HCT116 (cell line): ENCODE measurements around the gene GPR150. TPM values are rescaled to one million over a fixed set of nuclear protein-coding genes. Genes with fewer than 3 reads are reported as not detected.

Experiments
- ATAC-seq: fragments of 200-7000 bp; cut with Tn5 transposase; 2 replicates; pipeline ENCODE4 v1.9.1; 2020; ENCODE audit warnings: mild to moderate bottlenecking, moderate library complexity
- BruUV-seq: library from RNA; stranded (reverse); fragments of 400-500 nt; replicated peaks from 2 replicates; lab custom pipeline; 2021; lab: Mats Ljungman, UMichigan
- CTCF ChIA-PET: fragments of 300-600 bp; sonication (Branson Sonifier 250); formaldehyde crosslinking; loops from one replicate; lab custom pipeline; 2021; ENCODE audit warnings: antibody characterized with exemption; lab: Charles Lee
- POLR2A ChIA-PET: fragments of 300-600, 350-600 bp; sonication (Branson Sonifier 250); formaldehyde crosslinking; loops from one replicate; lab custom pipeline; 2021; ENCODE audit warnings: antibody characterized with exemption; lab: Charles Lee
- RAD21 ChIA-PET, 2 experiments: fragments of 300-600 bp; sonication (Branson Sonifier 250); formaldehyde crosslinking; loops; one replicate each; lab custom pipeline; 2023; ENCODE audit warnings: low total read pairs in 2 of 2; ENCODE audit not compliant: uncharacterized antibody in 2 of 2, unreplicated experiment in 2 of 2, low non-redundant PET in 1 of 2; lab: Charles Lee
- DNase-seq: peaks from one replicate; pipeline ENCODE4 v3.0.0-alpha.2; 2010; ENCODE audit warnings: low read depth, low spot score
- H2AFZ ChIP-seq: fragments of 200-600 bp; shearing (Covaris generic), sonication (generic); 2 replicates; pipeline ENCODE4 v1.6.1; 2017; ENCODE audit warnings: low read depth, mixed run types, mixed read lengths, antibody characterized with exemption, low read length; ENCODE audit not compliant: poor library complexity, severe bottlenecking
- H3K27ac ChIP-seq: 2 replicates; pipeline ENCODE4 v1.5.1; 2012; ENCODE audit warnings: low read depth, low read length
- H3K27me3 ChIP-seq: fragments of 200-600 bp; sonication (generic); 2 replicates; pipeline ENCODE4 v1.6.1; 2016; ENCODE audit warnings: mixed run types, low read length, mixed read lengths; ENCODE audit not compliant: insufficient read depth
- H3K36me3 ChIP-seq, 2 experiments: fragments of 200-500 bp in 1 of 2; fragments of 200-600 bp in 1 of 2; sonication (Bioruptor generic) in 1 of 2; sonication (generic) in 1 of 2; 2 replicates each; pipeline versions ENCODE4 v1.5.1 to v1.6.1; 2014 to 2016; ENCODE audit warnings: low read length in 2 of 2, inconsistent platforms in 1 of 2, mixed read lengths in 1 of 2, mixed run types in 1 of 2; ENCODE audit not compliant: insufficient read depth in 2 of 2, control insufficient read depth in 1 of 2
- H3K4me1 ChIP-seq, 2 experiments: fragments of 200-600 bp in 1 of 2; sonication (generic) in 1 of 2; 2 replicates each; pipeline versions ENCODE4 v1.5.1 to v1.6.1; 2012 to 2017; ENCODE audit warnings: low read length in 2 of 2, inconsistent platforms in 1 of 2, mild to moderate bottlenecking in 1 of 2, mixed read lengths in 1 of 2, mixed run types in 1 of 2, moderate library complexity in 1 of 2; ENCODE audit not compliant: insufficient read depth in 2 of 2, control insufficient read depth in 1 of 2
- H3K4me2 ChIP-seq: fragments of 200-600 bp; sonication (generic); 2 replicates; pipeline ENCODE4 v1.6.1; 2017; ENCODE audit warnings: mixed run types, low read length, mixed read lengths
- H3K4me3 ChIP-seq, 2 experiments: fragments of 200-600 bp in 1 of 2; sonication (generic) in 1 of 2; replicated peaks in 1 of 2; 2 replicates each; pipeline ENCODE4 v1.5.1; 2011 to 2016; ENCODE audit warnings: low read length in 2 of 2, control low read depth in 1 of 2, low read depth in 1 of 2, mild to moderate bottlenecking in 1 of 2, mixed read lengths in 1 of 2, mixed run types in 1 of 2
- H3K79me2 ChIP-seq: fragments of 200-600 bp; sonication (generic); 2 replicates; pipeline ENCODE4 v1.6.1; 2017; ENCODE audit warnings: mild to moderate bottlenecking, mixed run types, low read length, moderate library complexity, mixed read lengths; ENCODE audit not compliant: insufficient read depth
- H3K9ac ChIP-seq: fragments of 200-600 bp; sonication (generic); 2 replicates; pipeline ENCODE4 v1.6.1; 2016; ENCODE audit warnings: low read length, mixed read lengths
- H3K9me2 ChIP-seq: fragments of 200-600 bp; sonication (generic), shearing (Covaris generic); 2 replicates; pipeline ENCODE4 v1.6.1; 2017; ENCODE audit warnings: mixed run types, mild to moderate bottlenecking, moderate library complexity; ENCODE audit not compliant: insufficient read depth
- H3K9me3 ChIP-seq, 2 experiments: fragments of 200-500 bp in 1 of 2; fragments of 200-600 bp in 1 of 2; sonication (Bioruptor generic) in 1 of 2; sonication (generic) in 1 of 2; 2 replicates each; pipeline ENCODE4 v1.6.1; 2014 to 2017; ENCODE audit warnings: low read length in 2 of 2, mixed read lengths in 2 of 2, inconsistent platforms in 1 of 2, low read depth in 1 of 2, mild to moderate bottlenecking in 1 of 2, mixed run types in 1 of 2, moderate library complexity in 1 of 2; ENCODE audit not compliant: control insufficient read depth in 1 of 2, insufficient read depth in 1 of 2
- H4K20me1 ChIP-seq: fragments of 200-600 bp; sonication (generic), shearing (Covaris generic); 2 replicates; pipeline ENCODE4 v1.6.1; 2017; ENCODE audit warnings: mixed run types, mild to moderate bottlenecking, moderate library complexity; ENCODE audit not compliant: insufficient read depth
- EGR1 ChIP-seq: IDR thresholded peaks from 2 replicates; pipeline ENCODE4 v1.6.1; 2012; ENCODE audit warnings: low read depth
- EZH2 ChIP-seq: fragments of 200-600 bp; sonication (generic); IDR thresholded peaks from 2 replicates; pipeline ENCODE4 v1.6.1; 2017; ENCODE audit warnings: antibody characterized with exemption, mixed run types
- JUND ChIP-seq: IDR thresholded peaks from 2 replicates; pipeline ENCODE4 v1.6.1; 2012
- POLR2A ChIP-seq: IDR thresholded peaks from 2 replicates; pipeline ENCODE4 v1.7.0; 2011; ENCODE audit warnings: borderline replicate concordance; ENCODE audit not compliant: insufficient read depth, insufficient read length; ENCODE audit errors: extremely low read depth
- POLR2AphosphoS5 ChIP-seq: IDR thresholded peaks from 2 replicates; pipeline ENCODE4 v1.6.1; 2011; ENCODE audit warnings: mild to moderate bottlenecking, low read depth, low read length, moderate library complexity
- RAD21 ChIP-seq: IDR thresholded peaks from 2 replicates; pipeline ENCODE4 v1.6.1; 2012; ENCODE audit warnings: low read depth, mild to moderate bottlenecking
- SIN3A ChIP-seq: IDR thresholded peaks from 2 replicates; pipeline ENCODE4 v1.6.1; 2012; ENCODE audit warnings: low read depth
- SP1 ChIP-seq: IDR thresholded peaks from 2 replicates; pipeline ENCODE4 v1.6.1; 2012; ENCODE audit warnings: low read depth
- SRF ChIP-seq: IDR thresholded peaks from 2 replicates; pipeline ENCODE4 v1.6.1; 2012; ENCODE audit warnings: low read depth
- TCF7L2 ChIP-seq: IDR thresholded peaks from 2 replicates; pipeline ENCODE4 v1.7.0; 2011; ENCODE audit warnings: borderline replicate concordance, inconsistent platforms; ENCODE audit not compliant: insufficient read depth, insufficient read length; ENCODE audit errors: extremely low read depth
- YY1 ChIP-seq: IDR thresholded peaks from 2 replicates; pipeline ENCODE4 v1.6.1; 2011; ENCODE audit warnings: low read length, low read depth, moderate library complexity, mild to moderate bottlenecking; ENCODE audit not compliant: insufficient replicate concordance; ENCODE audit errors: extremely low read depth
- ZFX ChIP-seq: fragments of 450-650 bp; IDR thresholded peaks from 2 replicates; pipeline ENCODE4 v1.6.1; 2017
- ZNF274 ChIP-seq: fragments of 200-500 bp; sonication (Bioruptor generic); IDR thresholded peaks from 2 replicates; pipeline ENCODE4 v1.6.1; 2014; ENCODE audit warnings: mild to moderate bottlenecking, low read depth, low read length, inconsistent platforms
- intact Hi-C: fragments of 100-400 bp; cut with micrococcal nuclease; formaldehyde crosslinking; loops from 2 replicates; pipeline ENCODE4 v1.10.0; 2022
- total RNA-seq: library from RNA; stranded (reverse); gene quantifications from one replicate; pipeline ENCODE4 v1.2.1, GENCODE V29; 2021; ENCODE audit not compliant: unreplicated experiment
- TF ChIP-seq, protein P1 (sequence below): IDR thresholded peaks from 2 replicates; pipeline ENCODE4 v1.6.1; 2012
- TF ChIP-seq, protein P2 (sequence below): IDR thresholded peaks from 2 replicates; pipeline ENCODE4 v1.6.1; 2012
- TF ChIP-seq, protein P3 (sequence below): IDR thresholded peaks from 2 replicates; pipeline ENCODE4 v1.6.1; 2011; ENCODE audit warnings: mild to moderate bottlenecking, low read length, moderate library complexity; ENCODE audit not compliant: insufficient replicate concordance; ENCODE audit errors: extremely low read depth
- TF ChIP-seq, protein P4 (sequence below): IDR thresholded peaks from 2 replicates; pipeline ENCODE4 v1.6.1; 2012; ENCODE audit warnings: low read depth

GPR150 gene
- total RNA-seq, 1 experiment from 2014 or later = not detected

DNA sequence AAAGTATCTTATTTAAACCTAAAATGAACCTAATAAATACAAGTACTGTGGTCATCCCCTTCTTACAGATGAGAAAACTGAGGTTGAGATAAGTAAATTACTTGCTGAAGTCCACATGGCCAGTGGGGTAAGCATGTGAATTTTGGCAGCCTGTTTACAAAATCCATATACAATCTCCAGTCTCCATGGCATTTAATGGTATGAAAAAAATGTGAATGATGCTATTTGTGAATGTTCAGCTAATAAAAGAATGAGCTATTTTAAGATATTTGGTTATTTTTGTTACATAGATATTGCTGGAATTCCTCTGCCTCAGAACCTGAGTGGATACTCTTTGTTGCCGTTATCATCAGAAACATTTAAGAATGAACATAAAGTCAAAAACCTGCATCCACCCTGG lies 19.3 kb upstream of the GPR150 start:
- ChIA-PET CTCF (no interaction called here), RAD21 (no interaction called here), POLR2A (no interaction called here)
- H3K79me2 ChIP-seq = no peaks in the 10 kb centered on the region
- H3K4me2 ChIP-seq = no peak overlapping the region
- DNase-seq = no peak
- no peak overlapping the region for H3K9ac ChIP-seq
- no peaks in the 10 kb centered on the region for H3K9me3 ChIP-seq
- H3K27me3 ChIP-seq = no peaks in the 10 kb centered on the region
- BruUV-seq = no TSS peak
- intact Hi-C loops = no loop called here
- TF ChIP-seq SP1 = no peak
- no peak for TF ChIP-seq TCF7L2
- TF ChIP-seq, protein P1, sequence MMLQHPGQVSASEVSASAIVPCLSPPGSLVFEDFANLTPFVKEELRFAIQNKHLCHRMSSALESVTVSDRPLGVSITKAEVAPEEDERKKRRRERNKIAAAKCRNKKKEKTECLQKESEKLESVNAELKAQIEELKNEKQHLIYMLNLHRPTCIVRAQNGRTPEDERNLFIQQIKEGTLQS = no peak
- no peak overlapping the region for H3K4me3 ChIP-seq
- no peaks in the 10 kb centered on the region for H3K4me1 ChIP-seq
- no peaks in the 10 kb centered on the region for H3K36me3 ChIP-seq
- no peak overlapping the region for H2AFZ ChIP-seq
- H3K9me2 ChIP-seq = no peaks in the 10 kb centered on the region
- ATAC-seq = no peak
- H4K20me1 ChIP-seq = no peaks in the 10 kb centered on the region
- H3K27ac ChIP-seq = no peak overlapping the region

DNA sequence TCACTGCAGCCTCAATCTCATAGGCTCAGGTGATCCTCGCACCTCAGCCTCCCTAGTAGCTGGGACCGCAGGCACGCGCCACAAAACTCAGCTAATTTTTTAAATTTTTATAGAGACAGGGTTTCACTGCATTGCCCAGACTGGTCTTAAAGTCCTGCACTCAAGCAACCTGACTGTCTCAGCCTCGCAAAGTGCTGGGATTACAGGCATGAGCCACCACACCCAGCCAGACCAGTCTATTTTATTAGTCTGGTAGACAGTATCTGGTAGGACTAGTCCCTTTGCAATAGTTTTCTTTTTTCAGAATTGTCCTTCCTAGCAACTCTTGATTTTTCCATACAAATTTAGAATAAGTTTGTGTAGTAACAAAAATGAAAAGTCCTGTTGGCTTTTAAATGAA lies 14.1 kb upstream of the GPR150 start:
- intact Hi-C loops = no loop called here
- ATAC-seq = no peak
- no peaks in the 10 kb centered on the region for H3K9me2 ChIP-seq
- H3K9me3 ChIP-seq = no peaks in the 10 kb centered on the region
- H3K27me3 ChIP-seq = no peaks in the 10 kb centered on the region
- ChIA-PET RAD21 (no interaction called here), POLR2A (no interaction called here), CTCF (no interaction called here)
- H3K4me1 ChIP-seq = no peaks in the 10 kb centered on the region
- H4K20me1 ChIP-seq = no peaks in the 10 kb centered on the region
- H3K4me3 ChIP-seq = no peak overlapping the region
- BruUV-seq = no TSS peak
- no peak for DNase-seq
- no peak overlapping the region for H3K4me2 ChIP-seq
- no peaks in the 10 kb centered on the region for H3K79me2 ChIP-seq
- H3K36me3 ChIP-seq = no peaks in the 10 kb centered on the region
- H2AFZ ChIP-seq = no peak overlapping the region
- no peak overlapping the region for H3K9ac ChIP-seq
- no peak overlapping the region for H3K27ac ChIP-seq
- TF ChIP-seq SIN3A = no peak
- TF ChIP-seq POLR2A = no peak
- TF ChIP-seq TCF7L2 = no peak
- no peak for TF ChIP-seq JUND
- TF ChIP-seq SRF = no peak
- no peak for TF ChIP-seq EGR1
- no peak for TF ChIP-seq EZH2
- no peak for TF ChIP-seq RAD21
- TF ChIP-seq, protein P2, sequence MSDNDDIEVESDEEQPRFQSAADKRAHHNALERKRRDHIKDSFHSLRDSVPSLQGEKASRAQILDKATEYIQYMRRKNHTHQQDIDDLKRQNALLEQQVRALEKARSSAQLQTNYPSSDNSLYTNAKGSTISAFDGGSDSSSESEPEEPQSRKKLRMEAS = no peak
- no peak for TF ChIP-seq YY1
- TF ChIP-seq, protein P3, sequence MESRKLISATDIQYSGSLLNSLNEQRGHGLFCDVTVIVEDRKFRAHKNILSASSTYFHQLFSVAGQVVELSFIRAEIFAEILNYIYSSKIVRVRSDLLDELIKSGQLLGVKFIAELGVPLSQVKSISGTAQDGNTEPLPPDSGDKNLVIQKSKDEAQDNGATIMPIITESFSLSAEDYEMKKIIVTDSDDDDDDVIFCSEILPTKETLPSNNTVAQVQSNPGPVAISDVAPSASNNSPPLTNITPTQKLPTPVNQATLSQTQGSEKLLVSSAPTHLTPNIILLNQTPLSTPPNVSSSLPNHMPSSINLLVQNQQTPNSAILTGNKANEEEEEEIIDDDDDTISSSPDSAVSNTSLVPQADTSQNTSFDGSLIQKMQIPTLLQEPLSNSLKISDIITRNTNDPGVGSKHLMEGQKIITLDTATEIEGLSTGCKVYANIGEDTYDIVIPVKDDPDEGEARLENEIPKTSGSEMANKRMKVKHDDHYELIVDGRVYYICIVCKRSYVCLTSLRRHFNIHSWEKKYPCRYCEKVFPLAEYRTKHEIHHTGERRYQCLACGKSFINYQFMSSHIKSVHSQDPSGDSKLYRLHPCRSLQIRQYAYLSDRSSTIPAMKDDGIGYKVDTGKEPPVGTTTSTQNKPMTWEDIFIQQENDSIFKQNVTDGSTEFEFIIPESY = no peak
- TF ChIP-seq, protein P4, sequence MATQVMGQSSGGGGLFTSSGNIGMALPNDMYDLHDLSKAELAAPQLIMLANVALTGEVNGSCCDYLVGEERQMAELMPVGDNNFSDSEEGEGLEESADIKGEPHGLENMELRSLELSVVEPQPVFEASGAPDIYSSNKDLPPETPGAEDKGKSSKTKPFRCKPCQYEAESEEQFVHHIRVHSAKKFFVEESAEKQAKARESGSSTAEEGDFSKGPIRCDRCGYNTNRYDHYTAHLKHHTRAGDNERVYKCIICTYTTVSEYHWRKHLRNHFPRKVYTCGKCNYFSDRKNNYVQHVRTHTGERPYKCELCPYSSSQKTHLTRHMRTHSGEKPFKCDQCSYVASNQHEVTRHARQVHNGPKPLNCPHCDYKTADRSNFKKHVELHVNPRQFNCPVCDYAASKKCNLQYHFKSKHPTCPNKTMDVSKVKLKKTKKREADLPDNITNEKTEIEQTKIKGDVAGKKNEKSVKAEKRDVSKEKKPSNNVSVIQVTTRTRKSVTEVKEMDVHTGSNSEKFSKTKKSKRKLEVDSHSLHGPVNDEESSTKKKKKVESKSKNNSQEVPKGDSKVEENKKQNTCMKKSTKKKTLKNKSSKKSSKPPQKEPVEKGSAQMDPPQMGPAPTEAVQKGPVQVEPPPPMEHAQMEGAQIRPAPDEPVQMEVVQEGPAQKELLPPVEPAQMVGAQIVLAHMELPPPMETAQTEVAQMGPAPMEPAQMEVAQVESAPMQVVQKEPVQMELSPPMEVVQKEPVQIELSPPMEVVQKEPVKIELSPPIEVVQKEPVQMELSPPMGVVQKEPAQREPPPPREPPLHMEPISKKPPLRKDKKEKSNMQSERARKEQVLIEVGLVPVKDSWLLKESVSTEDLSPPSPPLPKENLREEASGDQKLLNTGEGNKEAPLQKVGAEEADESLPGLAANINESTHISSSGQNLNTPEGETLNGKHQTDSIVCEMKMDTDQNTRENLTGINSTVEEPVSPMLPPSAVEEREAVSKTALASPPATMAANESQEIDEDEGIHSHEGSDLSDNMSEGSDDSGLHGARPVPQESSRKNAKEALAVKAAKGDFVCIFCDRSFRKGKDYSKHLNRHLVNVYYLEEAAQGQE = no peak
- TF ChIP-seq ZNF274 = no peak
- TF ChIP-seq POLR2AphosphoS5 = no peak
- TF ChIP-seq ZFX = no peak
